Fibroblast of pulmonary artery (primary cell): ENCODE data around the gene DEFB129.

ENCODE experiments used
- DNase-seq: peaks from one replicate; pipeline ENCODE4 v3.0.0-alpha.2; 2010; ENCODE audit warnings: low read depth
- H3K4me3 ChIP-seq: replicated peaks from 2 replicates; pipeline ENCODE4 v1.5.1; 2011; ENCODE audit warnings: low read depth, mild to moderate bottlenecking, control low read depth, low read length, moderate library complexity
- CTCF ChIP-seq: IDR thresholded peaks from 2 replicates; pipeline ENCODE4 v1.5.1; 2011; ENCODE audit warnings: mild to moderate bottlenecking, control low read depth, low read length, inconsistent platforms; ENCODE audit errors: missing control alignments

Gene DEFB129

GRCh38 chr20:263701-264100 lies 36.6 kb downstream of the DEFB129 start:
- H3K4me3 ChIP-seq, result no peak overlapping the region
- no peak for TF ChIP-seq CTCF
- DNase-seq, result no peak

- H3K4me3 ChIP-seq, result peak overlapping the region; percentile 59
- peak; percentile 84 for TF ChIP-seq CTCF
- DNase-seq, result peak; percentile 81
These were observed 39.8 kb downstream of the DEFB129 start for GRCh38 chr20:266596-267562.

- H3K4me3 ChIP-seq, result no peak overlapping the region
- TF ChIP-seq CTCF, result no peak
- no peak for DNase-seq
These were observed 43.5 kb downstream of the DEFB129 start for GRCh38 chr20:270517-270916.

- no peak for DNase-seq
- TF ChIP-seq CTCF, result no peak
- no peak overlapping the region for H3K4me3 ChIP-seq
These were observed 44.0 kb downstream of the DEFB129 start for GRCh38 chr20:271069-271468.

GRCh38 chr20:271528-271927 lies 44.5 kb downstream of the DEFB129 start:
- H3K4me3 ChIP-seq, result no peak overlapping the region
- TF ChIP-seq CTCF, result no peak

GRCh38 chr20:272718-273117 lies 45.7 kb downstream of the DEFB129 start:
- no peak for TF ChIP-seq CTCF
- peak; percentile 22 for DNase-seq
- no peak overlapping the region for H3K4me3 ChIP-seq

More at GRCh38 chr20:271528-271927, 44.5 kb downstream of the DEFB129 start:
- DNase-seq, result no peak

GRCh38 chr20:273884-274283 lies 46.8 kb downstream of the DEFB129 start:
- no peak overlapping the region for H3K4me3 ChIP-seq
- no peak for DNase-seq
- TF ChIP-seq CTCF, result no peak
